ENCODE data around the gene BTBD19. TPM values are rescaled to one million over a fixed set of nuclear protein-coding genes. Genes with fewer than 3 reads are reported as not detected.

The BTBD19 gene
- total and polyA plus RNA-seq, 2 of the 8 experiments (the other 6 are each of a cell fraction or from before 2014, with no cell fraction given), result 1.1 TPM

DNA sequence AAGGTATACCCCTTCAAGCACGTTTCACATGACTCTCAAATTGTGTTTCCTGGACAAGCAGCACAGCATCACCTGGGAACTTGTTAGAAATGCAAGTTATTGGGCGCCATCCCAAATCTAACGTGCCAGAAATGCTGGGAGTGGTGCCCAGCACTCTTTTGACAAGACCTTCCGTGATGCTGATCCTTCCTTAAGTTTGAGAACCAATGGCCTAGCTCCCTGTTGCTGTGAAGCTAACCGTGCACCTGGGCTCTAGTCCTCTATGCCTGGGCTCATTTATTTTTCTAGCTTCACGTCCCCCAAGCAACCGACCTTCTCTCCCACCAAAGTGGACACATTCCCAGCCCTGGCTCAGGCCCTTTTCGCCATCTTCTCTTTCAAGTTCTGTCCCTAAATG, 24.6 kb upstream of the BTBD19 start (continued):
- TF ChIP-seq EP300 (IDR thresholded peaks at IDR 0.05; ENCODE audit: borderline replicate concordance in 1 of 2, low read depth in 2 of 2, low read length in 2 of 2) (no peak), RAD21 (IDR thresholded peaks at IDR 0.05 in 1 of 2, conservative IDR thresholded peaks at IDR 0.05 in 1 of 2; ENCODE audit: low read depth in 2 of 2, low read length in 2 of 2) (no peak), SAP30 (IDR thresholded peaks at IDR 0.05; ENCODE audit: insufficient read depth, insufficient replicate concordance, low read length) (no peak), BRCA1 (IDR thresholded peaks at IDR 0.05; ENCODE audit: low read depth, low read length) (no peak)

All from H1 (cell line).